GM12878 (cell line): ENCODE measurements around the gene TANC1.

Source experiments
- CHD4 ChIP-seq: fragments of 200-600 bp; sonication (generic); IDR thresholded peaks from 2 replicates; pipeline ENCODE4 v1.6.1; 2016; ENCODE audit warnings: mild to moderate bottlenecking
- EZH2 ChIP-seq: IDR thresholded peaks from 2 replicates; pipeline ENCODE4 v1.6.1; 2012; ENCODE audit warnings: low read depth, mild to moderate bottlenecking, control low read depth, inconsistent platforms, low read length, borderline replicate concordance; ENCODE audit not compliant: control insufficient read depth

DNA sequence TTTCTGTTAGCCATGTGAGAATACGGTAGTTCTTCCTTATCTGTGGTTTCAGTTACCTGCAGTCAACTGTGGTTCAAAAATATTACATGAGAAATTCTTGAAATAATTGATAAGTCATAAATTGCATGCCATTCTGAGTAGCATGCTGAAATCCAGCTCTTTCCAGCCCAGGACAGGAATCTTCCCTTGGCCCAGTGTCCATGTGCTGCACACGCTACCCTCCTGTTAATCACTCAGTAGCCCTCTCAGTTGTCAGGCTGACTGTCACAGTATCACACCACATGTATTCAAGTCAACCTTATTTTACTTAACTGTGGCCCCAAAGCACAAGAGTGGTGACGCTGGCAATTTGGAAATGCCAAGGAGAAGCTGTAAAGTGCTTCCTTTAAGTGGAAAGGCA lies 141.1 kb downstream of the TANC1 start:
- no peak for TF ChIP-seq EZH2
- no peak for TF ChIP-seq CHD4
